OCI-LY7 (cell line): ENCODE measurements around the gene KMO. TPM values are rescaled to one million over a fixed set of nuclear protein-coding genes. Genes with fewer than 3 reads are reported as not detected.

Experiments
- BruUV-seq: library from RNA; stranded (reverse); fragments of 400-500 nt; replicated peaks from 2 replicates; lab custom pipeline; 2021; lab: Mats Ljungman, UMichigan
- CTCF ChIA-PET: fragments of 300-600 bp; sonication (Branson Sonifier 250); formaldehyde crosslinking; loops from one replicate; lab custom pipeline; 2022; ENCODE audit warnings: antibody characterized with exemption; ENCODE audit not compliant: unreplicated experiment; lab: Charles Lee
- POLR2A ChIA-PET: fragments of 300-600 bp; sonication (Branson Sonifier 250); formaldehyde crosslinking; loops from one replicate; lab custom pipeline; 2022; ENCODE audit warnings: antibody characterized with exemption; lab: Charles Lee
- DNase-seq: peaks from one replicate; pipeline ENCODE4 v3.0.0-alpha.2; 2015; ENCODE audit warnings: low spot score
- H2AFZ ChIP-seq: fragments of 200-600 bp; sonication (generic), shearing (Covaris generic); 2 replicates; pipeline ENCODE4 v1.6.1; 2014; ENCODE audit warnings: mild to moderate bottlenecking, antibody characterized with exemption, low read length, moderate library complexity
- H3K27ac ChIP-seq: fragments of 200-600 bp; sonication (generic); 2 replicates; pipeline ENCODE4 v1.5.1; 2014; ENCODE audit warnings: mixed run types, low read depth, mild to moderate bottlenecking, moderate library complexity, low read length, inconsistent platforms; ENCODE audit not compliant: poor library complexity, severe bottlenecking
- H3K36me3 ChIP-seq: fragments of 200-600 bp; sonication (generic); 2 replicates; pipeline ENCODE4 v1.6.1; 2014; ENCODE audit warnings: mild to moderate bottlenecking, antibody characterized with exemption, low read length, moderate library complexity, mixed read lengths; ENCODE audit not compliant: insufficient read depth
- H3K4me1 ChIP-seq: fragments of 200-600 bp; sonication (generic); 2 replicates; pipeline ENCODE4 v1.5.1; 2014; ENCODE audit warnings: mild to moderate bottlenecking, low read length; ENCODE audit not compliant: insufficient read depth, poor library complexity, severe bottlenecking
- H3K4me2 ChIP-seq: fragments of 200-600 bp; sonication (generic); 2 replicates; pipeline ENCODE4 v1.6.1; 2014; ENCODE audit warnings: mild to moderate bottlenecking, low read length
- H3K4me3 ChIP-seq: fragments of 200-600 bp; sonication (generic); 2 replicates; pipeline ENCODE4 v1.5.1; 2014; ENCODE audit warnings: mild to moderate bottlenecking, low read depth, low read length; ENCODE audit not compliant: poor library complexity, severe bottlenecking
- H3K79me2 ChIP-seq: fragments of 200-600 bp; sonication (generic); 2 replicates; pipeline ENCODE4 v1.6.1; 2016; ENCODE audit warnings: low read depth, mild to moderate bottlenecking, low read length, moderate library complexity, mixed read lengths; ENCODE audit not compliant: insufficient read depth
- H3K9me2 ChIP-seq: fragments of 200-600 bp; sonication (generic); 2 replicates; pipeline ENCODE4 v1.6.1; 2016; ENCODE audit warnings: mild to moderate bottlenecking, low read length, mixed read lengths; ENCODE audit not compliant: insufficient read depth
- H3K9me3 ChIP-seq: fragments of 200-600 bp; sonication (generic); 2 replicates; pipeline ENCODE4 v1.6.1; 2014; ENCODE audit warnings: mild to moderate bottlenecking, mixed run types, low read length, mixed read lengths
- H4K20me1 ChIP-seq: fragments of 200-600 bp; sonication (generic); 2 replicates; pipeline ENCODE4 v1.6.1; 2014; ENCODE audit warnings: mild to moderate bottlenecking, antibody characterized with exemption, low read length, moderate library complexity, mixed read lengths; ENCODE audit not compliant: insufficient read depth
- EZH2phosphoT487 ChIP-seq: fragments of 200-600 bp; sonication (generic); IDR thresholded peaks from 2 replicates; pipeline ENCODE4 v1.6.1; 2018; ENCODE audit warnings: low read depth, borderline replicate concordance, mild to moderate bottlenecking, mixed run types, antibody characterized with exemption, low read length, moderate library complexity, mixed read lengths
- intact Hi-C: fragments of 100-400 bp; cut with micrococcal nuclease; formaldehyde crosslinking; loops from one replicate; pipeline ENCODE4 v1.10.0; 2022; ENCODE audit not compliant: unreplicated experiment
- total RNA-seq, 2 experiments: library from RNA; depleted of rRNA in 1 of 2; stranded (reverse); fragments of >200 nt in 1 of 2; shearing (Covaris generic) in 1 of 2; gene quantifications; 2 replicates each; pipeline ENCODE4 v1.2.3, GENCODE V29; 2014 to 2022
- TF ChIP-seq, protein P1 (sequence below): fragments of 200-600 bp; sonication (generic); conservative IDR thresholded peaks from 2 replicates; pipeline ENCODE4 v1.5.1; 2014; ENCODE audit warnings: mild to moderate bottlenecking, antibody characterized with exemption, low read length, moderate library complexity, mixed read lengths

KMO gene
- total RNA-seq, 2 experiments from 2014 or later: 3.2 to 14.2 TPM

DNA sequence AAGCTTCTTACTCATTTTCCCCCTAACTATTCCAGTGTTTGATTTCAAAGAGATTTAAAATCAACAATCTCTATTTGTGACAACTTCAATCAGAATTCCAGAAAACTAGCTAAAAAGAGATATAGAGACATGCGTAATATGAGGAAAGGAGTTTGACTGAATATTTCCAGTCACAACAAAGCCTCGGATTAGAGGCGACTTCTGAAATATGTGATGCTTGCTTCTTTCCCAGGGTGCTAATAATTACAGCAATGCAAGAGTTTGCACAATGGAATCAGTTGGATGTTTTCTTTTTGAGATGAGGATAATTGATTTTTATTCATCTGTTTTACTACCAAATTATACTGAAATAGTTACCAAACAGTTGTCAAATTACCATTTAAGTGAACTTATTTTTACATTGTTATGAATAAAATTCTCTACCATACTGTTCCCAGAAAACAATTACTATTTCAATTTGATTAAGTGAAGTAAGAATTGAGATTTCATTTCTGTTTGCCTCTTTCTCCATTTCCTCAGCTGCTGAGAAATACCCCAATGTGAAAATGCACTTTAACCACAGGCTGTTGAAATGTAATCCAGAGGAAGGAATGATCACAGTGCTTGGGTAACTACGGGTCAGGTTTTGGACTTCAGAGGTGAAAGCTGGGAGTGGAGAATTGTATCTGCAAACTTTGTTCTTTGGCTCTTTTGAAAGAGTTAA is 28.1 kb downstream of the KMO start:
- no peak overlapping the region for H2AFZ ChIP-seq
- H3K9me3 ChIP-seq: no peaks in the 10 kb centered on the region
- BruUV-seq: no TSS peak
- no peaks in the 10 kb centered on the region for H3K4me1 ChIP-seq
- no peak for TF ChIP-seq EZH2phosphoT487
- TF ChIP-seq, protein P1, sequence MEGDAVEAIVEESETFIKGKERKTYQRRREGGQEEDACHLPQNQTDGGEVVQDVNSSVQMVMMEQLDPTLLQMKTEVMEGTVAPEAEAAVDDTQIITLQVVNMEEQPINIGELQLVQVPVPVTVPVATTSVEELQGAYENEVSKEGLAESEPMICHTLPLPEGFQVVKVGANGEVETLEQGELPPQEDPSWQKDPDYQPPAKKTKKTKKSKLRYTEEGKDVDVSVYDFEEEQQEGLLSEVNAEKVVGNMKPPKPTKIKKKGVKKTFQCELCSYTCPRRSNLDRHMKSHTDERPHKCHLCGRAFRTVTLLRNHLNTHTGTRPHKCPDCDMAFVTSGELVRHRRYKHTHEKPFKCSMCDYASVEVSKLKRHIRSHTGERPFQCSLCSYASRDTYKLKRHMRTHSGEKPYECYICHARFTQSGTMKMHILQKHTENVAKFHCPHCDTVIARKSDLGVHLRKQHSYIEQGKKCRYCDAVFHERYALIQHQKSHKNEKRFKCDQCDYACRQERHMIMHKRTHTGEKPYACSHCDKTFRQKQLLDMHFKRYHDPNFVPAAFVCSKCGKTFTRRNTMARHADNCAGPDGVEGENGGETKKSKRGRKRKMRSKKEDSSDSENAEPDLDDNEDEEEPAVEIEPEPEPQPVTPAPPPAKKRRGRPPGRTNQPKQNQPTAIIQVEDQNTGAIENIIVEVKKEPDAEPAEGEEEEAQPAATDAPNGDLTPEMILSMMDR: no peak
- CTCF ChIA-PET: no interaction called here
- no peak overlapping the region for H3K4me3 ChIP-seq
- H3K27ac ChIP-seq: no peak overlapping the region
- intact Hi-C loops: no loop called here
- no peaks in the 10 kb centered on the region for H4K20me1 ChIP-seq
- no peaks in the 10 kb centered on the region for H3K79me2 ChIP-seq
- H3K4me2 ChIP-seq: no peak overlapping the region
- H3K36me3 ChIP-seq: peaks cover 33% of the 10 kb centered on the region
- POLR2A ChIA-PET: interaction anchor here (1.0 kb wide), 1 partner anchor 9 kb away, joined by 3 read pairs; no protein-coding TSS in a partner anchor
- H3K9me2 ChIP-seq: no peaks in the 10 kb centered on the region
- no peak for DNase-seq

DNA sequence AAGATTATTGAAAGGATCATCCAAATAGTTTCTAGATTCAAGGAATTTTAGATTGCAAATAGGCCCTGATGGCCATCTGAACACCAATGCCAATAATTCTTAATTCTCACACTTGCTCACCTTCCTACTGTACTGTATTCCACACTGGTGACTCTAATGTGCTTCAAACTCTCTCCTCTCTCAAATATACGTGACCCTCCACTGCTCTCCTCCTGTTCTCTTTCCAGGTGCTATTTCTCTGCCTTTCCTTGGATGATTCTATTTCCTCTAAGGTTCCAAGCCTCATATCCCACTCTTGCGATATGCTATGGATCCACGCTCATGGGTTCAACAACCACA is 28.6 kb downstream of the KMO start:
- H3K4me2 ChIP-seq: no peak overlapping the region
- POLR2A ChIA-PET: interaction anchor here (1.0 kb wide), 1 partner anchor 8 kb away, joined by 3 read pairs; no protein-coding TSS in a partner anchor

More for the DNA sequence above, 28.6 kb downstream of the KMO start:
- no peaks in the 10 kb centered on the region for H4K20me1 ChIP-seq
- H3K27ac ChIP-seq: no peak overlapping the region
- no peaks in the 10 kb centered on the region for H3K79me2 ChIP-seq
- BruUV-seq: no TSS peak
- intact Hi-C loops: no loop called here
- H3K4me1 ChIP-seq: no peaks in the 10 kb centered on the region
- H3K4me3 ChIP-seq: no peak overlapping the region
- no peaks in the 10 kb centered on the region for H3K9me2 ChIP-seq
- DNase-seq: no peak
- peaks cover 29% of the 10 kb centered on the region for H3K36me3 ChIP-seq
- H3K9me3 ChIP-seq: no peaks in the 10 kb centered on the region
- TF ChIP-seq, protein P1: no peak
- TF ChIP-seq EZH2phosphoT487: no peak
- CTCF ChIA-PET: no interaction called here
- H2AFZ ChIP-seq: no peak overlapping the region
